ENCODE measurements around the gene IFT88.

Gene IFT88

DNA sequence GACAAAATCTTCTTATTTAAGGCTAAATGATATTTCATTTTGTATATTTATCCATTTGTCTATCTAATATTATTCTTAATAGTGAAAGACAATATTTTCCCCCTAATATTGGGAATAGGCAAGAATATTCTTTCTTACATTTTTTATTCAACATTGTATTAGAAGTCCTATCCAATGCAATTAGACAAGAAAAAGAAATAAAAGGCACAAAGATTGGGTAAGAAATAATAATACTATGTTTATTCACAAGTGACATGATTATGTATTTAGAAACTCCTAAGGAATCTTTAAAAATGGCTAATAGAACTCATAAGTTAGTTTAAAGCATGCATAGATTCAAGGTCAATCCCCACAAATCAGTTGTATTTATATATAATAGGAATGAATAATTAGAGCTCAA, 30.0 kb upstream of the IFT88 start:
- Histone ChIP-seq H3K27ac (ENCODE audit: low read length) (no peak overlapping the region), H3K4me3 (ENCODE audit: low read length) (no peak overlapping the region), H3K4me1 (ENCODE audit: insufficient read depth, low read length) (no peaks in the 10 kb centered on the region), H3K36me3 (ENCODE audit: insufficient read depth, low read depth, low read length) (no peaks in the 10 kb centered on the region), H3K27me3 (ENCODE audit: insufficient read depth, low read length) (peaks cover 45% of the 10 kb centered on the region), H3K9ac (ENCODE audit: low read depth, low read length) (no peak overlapping the region), H3K9me3 (ENCODE audit: insufficient read depth, low read depth, low read length) (peaks cover 18% of the 10 kb centered on the region)

DNA sequence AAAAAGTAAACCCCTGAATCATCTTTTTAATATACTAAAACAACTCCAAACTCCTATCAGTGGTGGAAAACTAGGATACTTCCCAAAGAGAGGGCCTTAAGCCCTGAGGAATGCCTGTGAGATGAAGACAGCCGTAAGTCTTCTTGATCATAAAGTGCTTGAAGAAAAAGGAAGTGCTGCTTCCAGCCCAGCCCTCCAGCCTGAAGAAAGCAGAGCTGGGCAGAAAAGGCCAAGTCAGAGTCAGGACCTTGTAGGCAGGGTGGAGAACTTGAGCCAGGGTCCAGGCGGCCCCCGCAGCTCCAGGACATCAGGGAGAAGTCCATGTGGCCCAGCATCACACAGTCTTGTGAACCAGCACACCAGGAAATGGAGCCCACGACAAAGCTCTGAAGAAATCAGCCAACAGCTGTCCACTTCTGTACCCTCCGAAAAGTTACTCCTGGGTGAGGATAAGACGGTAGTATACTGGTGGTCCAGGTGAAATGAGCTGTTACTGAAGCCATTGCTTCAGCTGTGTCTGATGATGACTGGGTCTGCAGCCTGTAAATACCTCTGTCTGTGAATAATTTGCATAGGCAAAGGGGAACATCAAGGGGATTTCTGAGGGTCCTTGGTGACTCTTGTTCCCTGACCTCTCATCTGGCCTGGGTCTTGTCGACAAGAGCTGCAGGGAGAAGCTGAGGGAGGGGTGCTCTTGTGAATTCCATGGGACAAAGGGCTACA, 22.6 kb upstream of the IFT88 start:
- Histone ChIP-seq H3K27ac (ENCODE audit: low read length) (no peak overlapping the region), H3K36me3 (ENCODE audit: insufficient read depth, low read depth, low read length) (no peaks in the 10 kb centered on the region), H3K27me3 (ENCODE audit: insufficient read depth, low read length) (no peaks in the 10 kb centered on the region), H3K4me1 (ENCODE audit: insufficient read depth, low read length) (no peaks in the 10 kb centered on the region), H3K4me3 (ENCODE audit: low read length) (no peak overlapping the region), H3K9me3 (ENCODE audit: insufficient read depth, low read depth, low read length) (no peaks in the 10 kb centered on the region), H3K9ac (ENCODE audit: low read depth, low read length) (no peak overlapping the region)

DNA sequence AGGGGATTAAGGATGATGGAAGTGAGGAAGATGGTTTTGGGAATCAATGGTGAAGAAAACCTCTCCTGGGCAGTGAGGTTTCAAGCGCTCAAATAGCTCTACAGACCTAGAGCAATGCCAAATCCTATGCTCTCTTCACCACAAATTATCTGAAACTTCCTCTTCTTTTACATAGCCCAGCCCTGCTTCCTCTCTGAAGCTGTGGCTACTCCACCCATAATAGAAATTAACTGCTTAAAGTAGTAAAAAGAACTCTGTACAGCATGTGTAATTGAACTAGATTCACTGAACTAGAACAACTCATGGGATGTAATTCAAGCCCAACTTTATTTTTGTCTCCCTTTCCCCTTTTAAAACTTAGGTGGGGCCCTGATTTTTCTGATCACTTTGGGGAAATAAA, 20.4 kb upstream of the IFT88 start:
- Histone ChIP-seq H3K27ac (ENCODE audit: low read length) (no peak overlapping the region), H3K4me3 (ENCODE audit: low read length) (no peak overlapping the region), H3K9me3 (ENCODE audit: insufficient read depth, low read depth, low read length) (no peaks in the 10 kb centered on the region), H3K36me3 (ENCODE audit: insufficient read depth, low read depth, low read length) (no peaks in the 10 kb centered on the region), H3K4me1 (ENCODE audit: insufficient read depth, low read length) (no peaks in the 10 kb centered on the region), H3K9ac (ENCODE audit: low read depth, low read length) (no peak overlapping the region), H3K27me3 (ENCODE audit: insufficient read depth, low read length) (no peaks in the 10 kb centered on the region)

DNA sequence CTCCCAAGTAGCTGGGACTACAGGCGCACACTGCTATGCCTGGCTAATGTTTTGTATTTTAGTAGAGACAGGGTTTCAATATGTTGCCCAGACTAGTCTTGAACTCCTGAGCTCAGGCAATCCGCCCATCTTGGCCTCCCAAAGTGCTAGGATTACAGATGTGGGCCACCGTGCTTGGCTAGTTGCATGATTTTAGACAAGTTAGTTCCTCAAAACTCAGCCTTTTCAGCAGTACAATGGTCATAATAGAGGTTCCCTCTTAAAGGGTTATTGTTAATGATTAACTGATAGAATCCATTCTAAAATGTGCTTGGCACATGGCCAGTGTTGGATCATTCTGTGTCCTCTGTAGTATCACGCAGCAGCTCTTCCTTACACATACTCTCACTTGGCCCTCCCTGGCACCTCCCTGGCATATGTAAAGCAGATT, 19.5 kb upstream of the IFT88 start:
- no peaks in the 10 kb centered on the region for H3K9me3 ChIP-seq (ENCODE audit: insufficient read depth, low read depth, low read length)
- H3K9ac ChIP-seq (ENCODE audit: low read depth, low read length) = no peak overlapping the region
- H3K4me3 ChIP-seq (ENCODE audit: low read length) = no peak overlapping the region
- H3K27ac ChIP-seq (ENCODE audit: low read length) = no peak overlapping the region
- H3K36me3 ChIP-seq (ENCODE audit: insufficient read depth, low read depth, low read length) = no peaks in the 10 kb centered on the region
- no peaks in the 10 kb centered on the region for H3K4me1 ChIP-seq (ENCODE audit: insufficient read depth, low read length)
- no peaks in the 10 kb centered on the region for H3K27me3 ChIP-seq (ENCODE audit: insufficient read depth, low read length)

DNA sequence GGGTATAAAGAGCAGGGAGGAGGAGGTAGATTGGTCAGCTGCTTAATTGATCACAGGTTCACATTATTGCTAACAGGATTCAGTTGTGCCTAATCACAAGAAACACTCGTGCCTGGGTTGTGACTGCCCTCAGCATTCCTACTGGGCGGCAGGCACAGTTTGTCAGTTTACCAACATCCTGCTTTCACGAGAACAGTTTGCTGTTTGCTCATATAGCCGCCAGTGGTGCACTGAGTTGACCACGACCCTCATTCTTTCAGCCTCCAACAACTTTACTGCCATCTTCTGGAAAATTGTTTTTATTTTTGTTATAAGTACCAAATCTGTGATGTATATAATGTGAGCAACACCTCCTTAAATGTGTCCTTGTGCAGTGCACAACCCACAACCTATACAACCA, 16.2 kb upstream of the IFT88 start:
- H3K36me3 ChIP-seq (ENCODE audit: insufficient read depth, low read depth, low read length) = no peaks in the 10 kb centered on the region
- H3K9me3 ChIP-seq (ENCODE audit: insufficient read depth, low read depth, low read length) = no peaks in the 10 kb centered on the region
- no peak overlapping the region for H3K9ac ChIP-seq (ENCODE audit: low read depth, low read length)
- no peak overlapping the region for H3K27ac ChIP-seq (ENCODE audit: low read length)
- H3K4me3 ChIP-seq (ENCODE audit: low read length) = no peak overlapping the region
- no peaks in the 10 kb centered on the region for H3K4me1 ChIP-seq (ENCODE audit: insufficient read depth, low read length)
- H3K27me3 ChIP-seq (ENCODE audit: insufficient read depth, low read length) = no peaks in the 10 kb centered on the region

DNA sequence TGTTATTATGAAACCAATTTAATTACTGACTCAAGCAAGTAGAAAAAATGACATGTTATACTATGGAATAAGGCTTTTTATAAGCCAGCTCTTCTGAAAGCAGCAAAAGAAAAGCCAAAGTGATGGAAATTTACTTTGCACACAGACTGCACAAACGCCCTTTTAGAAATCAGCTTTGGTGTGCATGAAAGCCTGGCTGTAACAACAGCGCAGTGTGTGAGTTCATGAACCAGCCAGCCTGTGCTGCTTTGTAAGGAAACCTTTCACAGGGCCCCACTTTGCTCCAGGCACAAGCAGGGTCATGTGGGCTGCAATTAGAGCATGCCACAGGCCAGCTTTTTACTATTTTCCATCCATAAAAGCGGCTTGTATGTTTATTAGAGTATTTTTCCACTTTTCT, 13.6 kb upstream of the IFT88 start:
- Histone ChIP-seq H3K36me3 (ENCODE audit: insufficient read depth, low read depth, low read length) (no peaks in the 10 kb centered on the region), H3K9me3 (ENCODE audit: insufficient read depth, low read depth, low read length) (no peaks in the 10 kb centered on the region), H3K27me3 (ENCODE audit: insufficient read depth, low read length) (no peaks in the 10 kb centered on the region), H3K9ac (ENCODE audit: low read depth, low read length) (no peak overlapping the region), H3K4me3 (ENCODE audit: low read length) (no peak overlapping the region), H3K4me1 (ENCODE audit: insufficient read depth, low read length) (no peaks in the 10 kb centered on the region), H3K27ac (ENCODE audit: low read length) (no peak overlapping the region)

DNA sequence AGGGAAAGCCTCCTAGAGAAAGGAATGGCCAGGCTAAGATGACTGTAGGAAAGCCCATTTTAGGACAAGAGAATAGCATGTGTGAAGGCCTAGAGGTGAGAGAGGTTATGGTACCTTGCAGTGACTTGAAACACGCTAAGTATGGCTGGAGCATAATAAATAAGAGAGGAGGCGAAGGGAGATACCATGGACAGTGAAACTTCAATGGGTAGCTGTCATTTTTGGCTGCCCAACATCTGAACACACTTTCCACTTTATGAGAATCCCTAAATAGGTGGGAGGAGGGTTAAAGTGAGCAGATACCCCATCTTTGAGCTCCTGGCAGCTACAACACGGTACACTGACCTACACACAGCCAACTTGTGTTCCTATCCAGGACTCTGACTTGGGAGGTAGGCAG, 8.0 kb upstream of the IFT88 start:
- Histone ChIP-seq H3K9ac (ENCODE audit: low read depth, low read length) (no peak overlapping the region), H3K4me3 (ENCODE audit: low read length) (no peak overlapping the region), H3K27me3 (ENCODE audit: insufficient read depth, low read length) (no peaks in the 10 kb centered on the region), H3K27ac (ENCODE audit: low read length) (no peak overlapping the region), H3K9me3 (ENCODE audit: insufficient read depth, low read depth, low read length) (no peaks in the 10 kb centered on the region), H3K36me3 (ENCODE audit: insufficient read depth, low read depth, low read length) (no peaks in the 10 kb centered on the region), H3K4me1 (ENCODE audit: insufficient read depth, low read length) (no peaks in the 10 kb centered on the region)

DNA sequence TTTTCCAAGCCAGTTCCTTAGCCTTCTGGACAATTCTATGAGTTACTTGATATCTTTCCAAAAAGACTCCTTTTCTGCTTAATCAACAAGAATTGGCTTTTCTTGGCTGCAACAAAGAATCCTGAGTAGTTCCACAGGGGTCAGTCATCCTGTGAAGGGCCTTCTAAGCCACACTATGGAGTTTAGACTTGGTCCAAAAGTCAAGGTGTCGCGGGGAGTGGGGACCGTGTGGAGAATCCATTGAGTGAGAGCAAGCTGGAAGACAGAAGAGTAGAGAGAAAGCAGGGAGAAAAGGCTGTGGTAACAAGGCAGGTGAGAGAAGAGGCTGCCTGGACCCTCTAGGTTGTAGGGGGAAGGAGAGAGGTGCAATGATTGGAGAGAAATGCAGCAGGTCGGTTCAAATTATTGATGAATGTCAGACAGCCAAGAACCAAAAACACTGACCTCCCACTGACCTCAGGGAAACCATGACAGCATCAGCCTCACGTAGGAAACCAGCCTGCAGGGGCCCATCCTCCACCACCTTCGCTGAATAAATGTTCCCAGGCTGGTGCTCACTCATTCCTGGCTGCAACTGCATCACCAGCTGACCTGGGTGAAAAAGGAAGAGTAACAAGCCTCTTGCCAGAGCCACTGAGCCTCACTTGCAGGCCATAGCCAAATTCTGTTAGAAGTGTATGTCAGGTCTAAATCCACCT, 7.1 kb upstream of the IFT88 start:
- Histone ChIP-seq H3K27me3 (ENCODE audit: insufficient read depth, low read length) (no peaks in the 10 kb centered on the region), H3K4me3 (ENCODE audit: low read length) (no peak overlapping the region), H3K36me3 (ENCODE audit: insufficient read depth, low read depth, low read length) (no peaks in the 10 kb centered on the region), H3K9ac (ENCODE audit: low read depth, low read length) (no peak overlapping the region), H3K9me3 (ENCODE audit: insufficient read depth, low read depth, low read length) (peaks cover 6% of the 10 kb centered on the region; the same call in 1 of the 2 replicates), H3K4me1 (ENCODE audit: insufficient read depth, low read length) (no peaks in the 10 kb centered on the region), H3K27ac (ENCODE audit: low read length) (no peak overlapping the region)

DNA sequence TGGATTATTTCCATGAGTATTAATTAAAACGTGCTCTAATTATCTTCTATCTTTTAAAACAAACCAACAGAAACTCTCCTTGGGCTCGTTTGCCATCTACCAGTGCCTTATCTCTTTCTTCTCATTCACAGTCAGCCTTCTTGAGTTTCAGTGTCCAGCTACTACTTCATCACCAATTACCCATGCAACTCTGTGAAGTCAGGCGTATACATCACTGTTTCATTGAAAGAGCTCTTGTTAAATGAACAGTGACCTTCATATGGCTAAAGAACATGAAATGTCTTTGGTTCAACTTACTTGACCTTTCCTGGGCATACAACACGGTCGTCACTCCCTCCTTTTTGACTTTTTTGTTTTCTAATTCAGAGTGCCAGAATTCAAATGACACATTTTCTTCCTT, 5.2 kb upstream of the IFT88 start:
- Histone ChIP-seq H3K27me3 (ENCODE audit: insufficient read depth, low read length) (no peaks in the 10 kb centered on the region), H3K4me1 (ENCODE audit: insufficient read depth, low read length) (no peaks in the 10 kb centered on the region), H3K9ac (ENCODE audit: low read depth, low read length) (no peak overlapping the region), H3K27ac (ENCODE audit: low read length) (no peak overlapping the region), H3K4me3 (ENCODE audit: low read length) (no peak overlapping the region), H3K36me3 (ENCODE audit: insufficient read depth, low read depth, low read length) (no peaks in the 10 kb centered on the region), H3K9me3 (ENCODE audit: insufficient read depth, low read depth, low read length) (peaks cover 15% of the 10 kb centered on the region; the same call in 1 of the 2 replicates)

DNA sequence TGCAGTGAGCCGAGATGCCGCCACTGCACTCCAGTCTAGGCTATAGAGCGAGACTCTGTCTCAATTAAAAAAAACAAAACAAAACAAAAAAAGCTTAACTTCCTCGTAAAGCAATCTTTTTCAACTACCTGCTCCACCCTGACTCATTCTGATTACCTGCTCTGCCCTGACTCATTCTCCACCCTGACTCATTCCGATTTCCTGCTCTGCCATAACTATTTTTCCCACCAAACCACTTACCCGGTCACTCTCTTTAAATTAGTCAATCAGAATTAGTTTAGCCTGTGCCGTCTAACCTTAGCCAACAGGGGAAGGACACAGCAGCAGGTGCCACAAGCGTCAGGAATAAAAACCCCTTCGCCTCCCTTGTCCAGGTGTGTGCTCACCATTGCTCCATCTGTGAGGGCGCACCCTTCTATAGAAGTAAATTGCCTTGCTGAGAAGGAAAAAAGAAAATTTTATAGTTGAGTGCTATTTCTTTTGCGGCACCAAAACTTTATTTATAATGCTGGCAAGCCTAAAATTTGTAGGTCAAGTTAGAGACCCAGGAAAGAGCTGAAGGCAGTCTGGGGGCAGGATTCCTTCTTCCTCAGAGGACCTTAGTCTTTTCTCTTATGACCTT, 1.7 kb upstream of the IFT88 start:
- Histone ChIP-seq H3K4me1 (ENCODE audit: insufficient read depth, low read length) (no peaks in the 10 kb centered on the region), H3K4me3 (ENCODE audit: low read length) (peak overlapping the region; percentile 74; the same call in 1 of the 2 replicates), H3K9ac (ENCODE audit: low read depth, low read length) (no peak overlapping the region), H3K9me3 (ENCODE audit: insufficient read depth, low read depth, low read length) (peaks cover 15% of the 10 kb centered on the region; the same call in 1 of the 2 replicates), H3K27me3 (ENCODE audit: insufficient read depth, low read length) (no peaks in the 10 kb centered on the region), H3K27ac (ENCODE audit: low read length) (no peak overlapping the region), H3K36me3 (ENCODE audit: insufficient read depth, low read depth, low read length) (no peaks in the 10 kb centered on the region)

DNA sequence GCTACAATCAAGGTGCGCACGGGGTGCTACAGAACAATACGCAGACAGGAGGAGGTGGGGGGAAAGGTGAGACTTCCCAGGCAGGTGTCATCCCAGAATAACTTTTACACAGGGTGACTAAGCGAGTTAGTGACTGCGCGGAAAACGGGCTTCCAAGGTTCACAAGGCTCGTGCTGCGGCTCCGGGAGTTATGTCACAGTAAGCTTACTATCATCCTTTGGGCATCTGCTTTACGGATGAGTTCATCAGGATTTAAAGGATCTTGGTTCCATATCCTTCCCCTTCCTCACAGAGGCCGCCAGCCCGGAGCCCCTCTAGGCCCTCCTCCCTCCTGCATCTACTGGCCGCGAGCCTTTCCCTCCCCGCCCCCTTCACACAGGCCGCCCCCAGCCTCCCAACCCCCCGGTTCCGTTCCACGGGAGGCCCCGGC, 474 bp upstream of the IFT88 start:
- no peaks in the 10 kb centered on the region for H3K36me3 ChIP-seq (ENCODE audit: insufficient read depth, low read depth, low read length)
- no peak overlapping the region for H3K27ac ChIP-seq (ENCODE audit: low read length)
- no peaks in the 10 kb centered on the region for H3K27me3 ChIP-seq (ENCODE audit: insufficient read depth, low read length)
- H3K9me3 ChIP-seq (ENCODE audit: insufficient read depth, low read depth, low read length) = peaks cover 15% of the 10 kb centered on the region; the same call in 1 of the 2 replicates
- peak overlapping the region; percentile 74 for H3K4me3 ChIP-seq (ENCODE audit: low read length)
- H3K9ac ChIP-seq (ENCODE audit: low read depth, low read length) = peak overlapping the region; percentile 81
- no peaks in the 10 kb centered on the region for H3K4me1 ChIP-seq (ENCODE audit: insufficient read depth, low read length)

All from iPS-20b (cell line).